GM20431 (cell line): ENCODE measurements around the gene MT1G.
"Not testable (repeated sequence)": the region's sequence is repeated elsewhere in the genome, so short reads cannot be mapped to it uniquely, and the experiment has no call there.

Experiments used
- in situ Hi-C: fragments of 300-500 bp; cut with MseI, MboI; formaldehyde crosslinking; loops from one replicate; pipeline ENCODE4 v1.15.0; 2020; ENCODE audit warnings: low sequenced_read_pairs; ENCODE audit not compliant: unreplicated experiment

Gene MT1G

GRCh38 chr16:56686758-56687157 lies 18.9 kb upstream of the MT1G start:
- in situ Hi-C loops: no loop called here

- in situ Hi-C loops: no loop called here
Observed at GRCh38 chr16:56684926-56685590, 17.2 kb upstream of the MT1G start.

GRCh38 chr16:56684256-56684925 lies 16.5 kb upstream of the MT1G start:
- in situ Hi-C loops: no loop called here

- in situ Hi-C loops: no loop called here
Observed at GRCh38 chr16:56683424-56684172, 15.7 kb upstream of the MT1G start.

- in situ Hi-C loops: no loop called here
Observed at GRCh38 chr16:56682703-56683397, 15.0 kb upstream of the MT1G start.

- in situ Hi-C loops: no loop called here
Observed at GRCh38 chr16:56681939-56682702, 14.3 kb upstream of the MT1G start, which contains the start of gene MT1X. Gene MT1X, plus strand, starts transcription at chr16:56682470. Its CDS starts 71 bp downstream, at chr16:56682541.

- in situ Hi-C loops: no loop called here
Observed at GRCh38 chr16:56679818-56680217, 12.0 kb upstream of the MT1G start.

GRCh38 chr16:56679078-56679730 lies 11.3 kb upstream of the MT1G start:
- in situ Hi-C loops: no loop called here

GRCh38 chr16:56677474-56677873 lies 9.6 kb upstream of the MT1G start:
- in situ Hi-C loops: no loop called here

GRCh38 chr16:56675685-56676210 lies 7.9 kb upstream of the MT1G start:
- in situ Hi-C loops: no loop called here

GRCh38 chr16:56674570-56674969 lies 6.7 kb upstream of the MT1G start:
- in situ Hi-C loops: not testable (repeated sequence)

- in situ Hi-C loops: no loop called here
Observed at GRCh38 chr16:56673921-56674320, 6.1 kb upstream of the MT1G start.

GRCh38 chr16:56672761-56673536 lies 5.1 kb upstream of the MT1G start:
- in situ Hi-C loops: no loop called here

GRCh38 chr16:56672171-56672570 lies 4.3 kb upstream of the MT1G start:
- in situ Hi-C loops: not testable (repeated sequence)

GRCh38 chr16:56671691-56672090 lies 3.8 kb upstream of the MT1G start:
- in situ Hi-C loops: not testable (repeated sequence)

GRCh38 chr16:56670620-56670934 lies 2.7 kb upstream of the MT1G start:
- in situ Hi-C loops: no loop called here

- in situ Hi-C loops: no loop called here
Observed at GRCh38 chr16:56669840-56670619, 2.2 kb upstream of the MT1G start.
